B cell (primary cell): ENCODE data around the gene PLEKHM3.
A peak's percentile ranks its signal among the peaks of the same experiment; 100 is the strongest.

Experiments used
- CTCF ChIP-seq: fragments of 200-600 bp; IDR thresholded peaks from one replicate; pipeline ENCODE4 v1.8.0; 2022; ENCODE audit warnings: antibody characterized with exemption, mild to moderate bottlenecking
- EZH2 ChIP-seq: IDR thresholded peaks from 2 replicates; pipeline ENCODE4 v1.6.1; 2012; ENCODE audit warnings: borderline replicate concordance, low read depth, mild to moderate bottlenecking, moderate library complexity, low read length; ENCODE audit not compliant: insufficient read depth, poor library complexity, severe bottlenecking

GRCh38 chr2:208033701-208034502, 8.6 kb upstream of the PLEKHM3 start:
- TF ChIP-seq CTCF (peak; percentile 55), EZH2 (no peak)
